Measurements from ENCODE around the gene TRAF4. TPM values are rescaled to one million over a fixed set of nuclear protein-coding genes. Genes with fewer than 3 reads are reported as not detected.

The TRAF4 gene
- polyA plus RNA-seq, 1 donor from 2014 or later: 139 TPM

DNA sequence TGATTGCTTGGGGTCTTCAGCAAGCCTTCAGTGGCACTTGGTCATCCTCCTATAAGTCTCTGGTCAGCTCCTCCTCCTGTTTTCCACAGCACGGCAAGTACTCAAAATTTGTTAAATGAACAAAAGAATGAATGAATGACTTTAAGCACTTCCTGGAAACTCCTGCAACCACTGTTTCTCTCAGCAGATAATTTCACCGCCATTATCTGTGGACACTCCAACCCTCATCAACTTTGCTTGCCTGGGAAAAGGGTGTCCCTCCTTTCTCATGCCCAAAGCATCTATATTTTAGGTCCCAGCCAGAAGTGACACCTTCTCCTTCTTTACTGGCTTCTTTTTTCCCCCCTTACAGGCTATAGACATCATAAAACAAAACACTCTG, 36.5 kb upstream of the TRAF4 start:
- Histone ChIP-seq H3K27ac (ENCODE audit: low read length) (no peak overlapping the region), H3K36me3 (ENCODE audit: insufficient read depth, low read length) (no peaks in the 10 kb centered on the region), H3K79me2 (replicated peaks; ENCODE audit: insufficient read depth, low read length) (no peaks in the 10 kb centered on the region), H3K9me2 (ENCODE audit: insufficient read depth, low read length) (no peaks in the 10 kb centered on the region), H3K9me3 (ENCODE audit: low read length) (no peaks in the 10 kb centered on the region), H3K27me3 (ENCODE audit: insufficient read depth, low read depth, low read length) (no peaks in the 10 kb centered on the region), H2AFZ (ENCODE audit: low read depth, low read length) (no peak overlapping the region), H4K20me1 (ENCODE audit: insufficient read depth) (no peaks in the 10 kb centered on the region), H3K4me2 (ENCODE audit: low read length) (no peak overlapping the region), H3F3A (ENCODE audit: insufficient read depth, low read length, poor library complexity, severe bottlenecking) (peaks cover 3% of the 10 kb centered on the region), H3K4me3 (ENCODE audit: low read length) (no peak overlapping the region), H3K9ac (ENCODE audit: low read length) (no peak overlapping the region)
- no peak for TF ChIP-seq EZH2 (IDR thresholded peaks at IDR 0.05; ENCODE audit: borderline replicate concordance, insufficient read depth, low read length, poor library complexity, severe bottlenecking)
- no peak for TF ChIP-seq EP300 (conservative IDR thresholded peaks at IDR 0.05; ENCODE audit: poor library complexity, severe bottlenecking)
- TF ChIP-seq, protein P1, sequence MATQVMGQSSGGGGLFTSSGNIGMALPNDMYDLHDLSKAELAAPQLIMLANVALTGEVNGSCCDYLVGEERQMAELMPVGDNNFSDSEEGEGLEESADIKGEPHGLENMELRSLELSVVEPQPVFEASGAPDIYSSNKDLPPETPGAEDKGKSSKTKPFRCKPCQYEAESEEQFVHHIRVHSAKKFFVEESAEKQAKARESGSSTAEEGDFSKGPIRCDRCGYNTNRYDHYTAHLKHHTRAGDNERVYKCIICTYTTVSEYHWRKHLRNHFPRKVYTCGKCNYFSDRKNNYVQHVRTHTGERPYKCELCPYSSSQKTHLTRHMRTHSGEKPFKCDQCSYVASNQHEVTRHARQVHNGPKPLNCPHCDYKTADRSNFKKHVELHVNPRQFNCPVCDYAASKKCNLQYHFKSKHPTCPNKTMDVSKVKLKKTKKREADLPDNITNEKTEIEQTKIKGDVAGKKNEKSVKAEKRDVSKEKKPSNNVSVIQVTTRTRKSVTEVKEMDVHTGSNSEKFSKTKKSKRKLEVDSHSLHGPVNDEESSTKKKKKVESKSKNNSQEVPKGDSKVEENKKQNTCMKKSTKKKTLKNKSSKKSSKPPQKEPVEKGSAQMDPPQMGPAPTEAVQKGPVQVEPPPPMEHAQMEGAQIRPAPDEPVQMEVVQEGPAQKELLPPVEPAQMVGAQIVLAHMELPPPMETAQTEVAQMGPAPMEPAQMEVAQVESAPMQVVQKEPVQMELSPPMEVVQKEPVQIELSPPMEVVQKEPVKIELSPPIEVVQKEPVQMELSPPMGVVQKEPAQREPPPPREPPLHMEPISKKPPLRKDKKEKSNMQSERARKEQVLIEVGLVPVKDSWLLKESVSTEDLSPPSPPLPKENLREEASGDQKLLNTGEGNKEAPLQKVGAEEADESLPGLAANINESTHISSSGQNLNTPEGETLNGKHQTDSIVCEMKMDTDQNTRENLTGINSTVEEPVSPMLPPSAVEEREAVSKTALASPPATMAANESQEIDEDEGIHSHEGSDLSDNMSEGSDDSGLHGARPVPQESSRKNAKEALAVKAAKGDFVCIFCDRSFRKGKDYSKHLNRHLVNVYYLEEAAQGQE (IDR thresholded peaks at IDR 0.05; ENCODE audit: borderline replicate concordance): no peak
- TF ChIP-seq POLR2AphosphoS5 (IDR thresholded peaks at IDR 0.05): no peak
- no peak for TF ChIP-seq SMC3 (conservative IDR thresholded peaks at IDR 0.05; ENCODE audit: poor library complexity)

DNA sequence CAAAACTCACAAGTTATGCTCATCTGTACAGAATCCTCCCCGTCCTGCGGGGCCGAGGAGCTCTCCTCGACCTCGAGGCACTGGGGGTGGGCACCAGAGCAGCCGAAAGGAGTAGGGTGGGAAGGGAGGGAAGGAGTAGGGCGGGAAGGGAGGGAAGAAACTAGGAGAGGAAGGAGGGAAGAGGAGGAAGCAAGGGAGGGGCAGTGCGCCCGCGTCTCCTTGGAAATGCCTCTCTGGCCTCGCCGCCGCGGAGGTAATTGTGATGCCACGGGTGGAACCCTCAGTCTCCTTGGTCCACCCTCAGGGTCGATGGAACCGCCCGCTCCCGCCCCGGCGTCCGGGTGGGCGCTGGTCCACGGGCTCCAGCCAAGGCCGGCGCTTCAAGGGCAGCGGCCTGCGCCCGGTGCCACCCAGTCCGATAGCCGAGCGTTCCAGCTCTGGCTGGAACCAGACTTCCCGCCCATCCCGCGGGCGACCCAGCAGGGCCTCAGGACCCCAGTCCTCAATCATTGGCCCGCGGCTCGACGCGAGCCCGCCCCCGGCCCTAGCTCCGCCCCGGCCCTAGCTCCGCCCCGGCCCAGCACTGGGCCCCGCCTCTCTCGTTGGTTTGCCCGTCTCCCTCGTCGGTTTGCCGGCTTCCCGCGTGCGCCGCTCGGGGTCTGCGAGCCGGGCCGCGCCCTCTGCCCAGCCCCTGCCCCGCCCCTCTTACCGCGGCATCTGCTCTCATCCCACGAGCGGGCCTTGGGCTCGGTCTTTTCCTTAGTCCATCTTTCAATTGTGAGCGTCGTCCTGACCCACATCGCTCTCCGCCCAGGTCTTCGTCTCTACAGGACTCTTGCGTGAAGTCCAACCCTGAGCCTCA, 32.7 kb upstream of the TRAF4 start:
- H3K79me2 ChIP-seq (replicated peaks; ENCODE audit: insufficient read depth, low read length): no peaks in the 10 kb centered on the region
- peak overlapping the region; percentile 88 for H3K4me3 ChIP-seq (ENCODE audit: low read length)
- H3K27me3 ChIP-seq (ENCODE audit: insufficient read depth, low read depth, low read length): peaks cover 3% of the 10 kb centered on the region

More for the DNA sequence above, 32.7 kb upstream of the TRAF4 start:
- Histone ChIP-seq H2AFZ (ENCODE audit: low read depth, low read length) (peak overlapping the region; percentile 69), H3K4me2 (ENCODE audit: low read length) (peak overlapping the region; percentile 59), H3K27ac (ENCODE audit: low read length) (peak overlapping the region; percentile 76), H3K9me3 (ENCODE audit: low read length) (no peaks in the 10 kb centered on the region), H3K9me2 (ENCODE audit: insufficient read depth, low read length) (no peaks in the 10 kb centered on the region), H3K36me3 (ENCODE audit: insufficient read depth, low read length) (no peaks in the 10 kb centered on the region), H3K9ac (ENCODE audit: low read length) (peak overlapping the region; percentile 84), H4K20me1 (ENCODE audit: insufficient read depth) (no peaks in the 10 kb centered on the region), H3F3A (ENCODE audit: insufficient read depth, low read length, poor library complexity, severe bottlenecking) (peaks cover 3% of the 10 kb centered on the region)
- TF ChIP-seq POLR2AphosphoS5 (IDR thresholded peaks at IDR 0.05): peak; percentile 85
- TF ChIP-seq SMC3 (conservative IDR thresholded peaks at IDR 0.05; ENCODE audit: poor library complexity): no peak
- TF ChIP-seq, protein P1 (IDR thresholded peaks at IDR 0.05; ENCODE audit: borderline replicate concordance): peak; percentile 63
- peak; percentile 67 for TF ChIP-seq MXI1 (conservative IDR thresholded peaks at IDR 0.05; ENCODE audit: poor library complexity, severe bottlenecking)
- TF ChIP-seq TAF1 (IDR thresholded peaks at IDR 0.05; ENCODE audit: low read depth): peak; percentile 50
- TF ChIP-seq, protein P2, sequence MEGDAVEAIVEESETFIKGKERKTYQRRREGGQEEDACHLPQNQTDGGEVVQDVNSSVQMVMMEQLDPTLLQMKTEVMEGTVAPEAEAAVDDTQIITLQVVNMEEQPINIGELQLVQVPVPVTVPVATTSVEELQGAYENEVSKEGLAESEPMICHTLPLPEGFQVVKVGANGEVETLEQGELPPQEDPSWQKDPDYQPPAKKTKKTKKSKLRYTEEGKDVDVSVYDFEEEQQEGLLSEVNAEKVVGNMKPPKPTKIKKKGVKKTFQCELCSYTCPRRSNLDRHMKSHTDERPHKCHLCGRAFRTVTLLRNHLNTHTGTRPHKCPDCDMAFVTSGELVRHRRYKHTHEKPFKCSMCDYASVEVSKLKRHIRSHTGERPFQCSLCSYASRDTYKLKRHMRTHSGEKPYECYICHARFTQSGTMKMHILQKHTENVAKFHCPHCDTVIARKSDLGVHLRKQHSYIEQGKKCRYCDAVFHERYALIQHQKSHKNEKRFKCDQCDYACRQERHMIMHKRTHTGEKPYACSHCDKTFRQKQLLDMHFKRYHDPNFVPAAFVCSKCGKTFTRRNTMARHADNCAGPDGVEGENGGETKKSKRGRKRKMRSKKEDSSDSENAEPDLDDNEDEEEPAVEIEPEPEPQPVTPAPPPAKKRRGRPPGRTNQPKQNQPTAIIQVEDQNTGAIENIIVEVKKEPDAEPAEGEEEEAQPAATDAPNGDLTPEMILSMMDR (IDR thresholded peaks at IDR 0.05; ENCODE audit: poor library complexity, severe bottlenecking): no peak

Measured in neural cell (in vitro differentiated cells).